HG03342 (cell line): ENCODE measurements around the gene BBS2.

Source experiments
- ATAC-seq: cut with Tn5 transposase; IDR thresholded peaks from one replicate; pipeline ENCODE4 v1.9.1; 2021; ENCODE audit warnings: mild to moderate bottlenecking, moderate library complexity; ENCODE audit not compliant: unreplicated experiment

BBS2 gene

DNA sequence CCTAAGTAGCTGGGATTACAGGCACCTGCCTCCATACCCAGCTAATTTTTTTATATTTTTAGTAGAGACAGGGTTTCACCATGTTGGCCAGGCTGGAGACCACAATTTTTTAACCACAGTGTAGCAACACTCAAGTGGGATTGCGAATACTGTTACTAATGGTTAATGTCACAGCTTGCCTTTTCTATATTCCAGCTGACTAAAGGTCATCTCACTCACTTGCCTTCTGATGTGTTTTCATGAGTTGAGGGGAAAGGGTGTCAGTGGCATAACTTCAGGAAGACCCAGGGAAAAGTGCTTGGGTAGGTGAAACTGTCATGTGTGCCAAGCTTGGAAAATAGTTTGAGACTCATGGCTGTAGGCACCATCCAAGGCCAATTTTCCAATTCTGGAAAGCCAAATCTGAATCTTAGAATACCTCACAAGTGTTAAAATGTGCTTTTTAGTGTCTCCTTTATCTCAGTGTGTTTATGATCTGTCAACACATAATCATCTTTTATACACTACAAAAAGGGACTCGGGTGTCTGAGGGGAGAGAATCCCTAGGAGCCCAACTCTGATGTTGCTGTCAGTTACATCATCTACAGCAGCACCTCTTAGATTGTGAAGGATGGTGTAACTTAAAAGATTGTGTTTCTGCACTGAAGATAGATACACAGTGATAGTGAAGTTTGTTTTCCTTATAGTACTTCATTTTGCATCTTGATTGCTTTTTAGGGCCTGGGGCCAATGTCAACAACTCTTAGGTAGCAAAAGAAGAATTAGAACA, 41.4 kb downstream of the BBS2 start:
- ATAC-seq: no peak

DNA sequence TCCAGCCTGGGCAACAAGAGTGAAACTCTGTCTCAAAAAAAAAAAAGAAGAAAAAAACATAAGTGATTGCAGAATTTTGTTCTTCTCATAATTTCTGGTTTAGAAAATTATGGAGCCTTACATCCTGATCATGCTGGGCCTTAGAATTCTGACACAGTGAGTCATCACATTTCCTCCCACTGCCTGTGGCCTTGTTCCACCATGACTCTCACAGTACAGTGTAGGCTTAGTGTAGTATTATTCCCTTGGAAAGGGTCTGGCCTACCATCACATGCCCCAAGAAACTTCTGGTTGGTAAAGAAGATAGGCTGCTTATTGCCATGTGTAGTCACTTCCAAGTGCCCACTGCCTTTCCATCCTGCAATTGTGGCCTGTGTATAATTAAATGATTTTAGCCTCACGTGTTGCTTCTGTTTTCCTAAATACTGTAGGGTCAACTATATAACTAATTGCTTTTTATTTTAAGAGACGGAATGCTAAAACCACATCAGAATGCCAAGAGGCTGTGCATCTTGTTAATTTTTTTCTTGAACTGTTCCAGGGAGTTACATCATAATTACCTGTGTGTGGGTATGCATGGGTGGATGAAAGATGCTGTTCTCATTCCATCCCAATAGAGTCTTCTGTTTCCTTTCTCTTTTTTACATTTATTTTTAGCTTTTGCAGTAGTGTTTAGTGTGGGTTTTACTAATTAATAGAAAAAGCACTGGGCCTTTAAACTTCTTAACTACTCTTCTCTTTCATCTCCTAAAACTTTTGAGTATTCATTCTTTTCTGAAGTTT, 42.5 kb downstream of the BBS2 start:
- ATAC-seq: no peak

DNA sequence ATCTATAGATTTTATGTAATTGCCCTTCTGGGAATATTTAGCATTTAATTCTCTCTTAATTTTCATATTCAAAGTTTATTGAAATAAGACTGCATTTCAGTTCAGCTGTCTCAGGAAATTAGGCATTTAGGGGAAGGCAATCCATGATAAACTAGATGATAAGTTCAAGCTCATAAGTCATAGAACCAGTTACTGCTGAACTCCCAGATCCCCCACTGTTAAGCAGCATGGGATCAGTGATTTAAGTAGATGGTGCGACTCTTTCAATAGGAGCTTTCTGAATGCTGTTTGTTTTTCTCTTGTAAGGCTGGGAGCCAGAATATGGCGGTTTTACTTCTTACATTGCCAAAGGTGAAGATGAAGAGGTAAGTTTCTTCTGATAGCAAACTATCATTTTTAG, 44.6 kb downstream of the BBS2 start:
- no peak for ATAC-seq

DNA sequence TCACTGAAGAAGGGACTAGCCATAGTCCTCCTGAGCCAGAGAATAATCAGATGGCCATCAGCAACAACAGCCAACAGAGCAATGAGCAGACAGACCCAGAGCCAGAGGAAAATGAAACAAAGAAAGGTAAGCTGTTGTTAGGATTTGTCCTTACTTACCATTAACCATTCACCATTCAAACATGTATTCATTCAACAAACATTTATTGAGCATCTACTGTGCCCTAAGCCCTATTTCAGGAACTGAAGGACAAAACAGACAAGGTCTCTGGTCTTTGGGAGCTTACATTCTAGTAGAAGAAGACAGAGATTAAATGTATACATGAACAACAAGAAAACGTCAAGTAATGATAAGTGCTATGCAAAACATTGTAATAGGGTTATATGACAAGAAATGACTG, 49.2 kb downstream of the BBS2 start:
- no peak for ATAC-seq

DNA sequence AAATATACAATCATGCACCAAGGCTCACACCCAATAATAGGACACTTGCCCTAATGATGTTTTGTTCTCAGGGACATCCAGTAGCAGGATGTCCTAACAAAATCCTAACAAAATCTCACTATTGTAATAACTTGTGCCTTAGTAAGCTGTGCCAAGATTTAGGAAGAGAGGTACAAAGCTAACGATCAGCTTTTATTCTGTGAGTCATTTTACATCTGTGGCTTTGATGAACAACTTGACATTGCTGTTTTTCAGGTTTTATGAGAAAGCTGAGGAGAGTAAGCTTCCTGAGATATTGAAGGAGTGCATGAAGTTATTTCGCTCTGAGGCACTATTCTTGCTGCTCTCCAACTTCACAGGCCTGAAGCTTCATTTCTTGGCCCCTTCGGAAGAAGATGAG, 49.6 kb downstream of the BBS2 start:
- no peak for ATAC-seq

DNA sequence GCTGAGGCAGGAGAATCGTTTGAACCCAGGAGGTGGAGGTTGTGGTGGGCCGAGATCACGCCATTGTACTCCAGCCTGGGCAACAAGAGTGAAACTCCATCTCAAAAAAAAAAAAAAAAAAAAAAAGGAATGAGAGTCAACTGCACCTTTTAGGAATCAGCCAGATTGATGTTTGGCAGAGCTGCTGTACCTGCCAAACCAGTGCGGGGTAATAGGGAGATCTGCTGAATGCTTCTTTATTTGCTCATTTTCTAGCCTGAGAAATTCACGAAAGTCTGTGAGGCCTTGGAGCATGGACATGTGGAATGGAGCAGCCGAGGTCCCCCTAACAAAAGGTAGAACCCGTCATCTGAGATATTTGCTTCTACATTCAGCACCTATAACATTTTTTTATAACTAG, 50.1 kb downstream of the BBS2 start:
- ATAC-seq: no peak

DNA sequence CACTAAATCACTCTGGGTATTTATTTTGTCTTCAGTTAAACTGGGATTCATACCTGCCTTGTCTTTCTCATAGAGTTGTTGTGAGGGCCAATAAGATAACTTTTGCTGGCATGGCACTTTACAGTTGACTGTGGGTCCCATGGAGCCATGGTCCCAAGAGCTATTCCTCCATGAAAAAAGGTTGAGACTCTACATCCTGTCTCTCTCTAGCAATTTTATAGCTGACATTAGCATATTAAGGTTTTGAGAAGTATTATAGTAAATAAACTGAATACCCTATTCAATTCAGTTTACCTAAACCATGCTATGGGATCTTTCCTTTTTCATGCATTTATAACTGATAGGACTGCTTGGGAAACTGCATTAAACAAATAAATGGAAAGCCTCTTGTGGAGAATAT, 51.0 kb downstream of the BBS2 start:
- no peak for ATAC-seq

DNA sequence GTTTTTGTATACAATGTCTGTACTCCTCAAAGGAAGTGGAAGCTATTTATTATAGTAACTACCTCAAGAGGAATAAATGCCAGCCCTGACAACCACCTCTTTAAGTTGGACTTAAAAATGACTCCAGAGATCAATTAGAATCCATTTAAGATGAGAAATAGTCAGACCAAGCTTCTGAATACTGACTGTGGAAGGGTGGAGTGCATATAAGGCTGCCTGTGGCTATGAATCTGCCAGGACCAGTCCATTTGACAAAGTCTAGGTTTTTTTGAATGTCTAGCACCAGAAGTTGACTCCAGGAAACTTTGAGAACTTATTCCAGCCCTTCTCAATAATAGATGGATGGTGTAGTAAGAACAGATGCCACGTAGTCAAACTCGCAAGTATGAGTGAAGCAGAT, 53.5 kb downstream of the BBS2 start:
- no peak for ATAC-seq

DNA sequence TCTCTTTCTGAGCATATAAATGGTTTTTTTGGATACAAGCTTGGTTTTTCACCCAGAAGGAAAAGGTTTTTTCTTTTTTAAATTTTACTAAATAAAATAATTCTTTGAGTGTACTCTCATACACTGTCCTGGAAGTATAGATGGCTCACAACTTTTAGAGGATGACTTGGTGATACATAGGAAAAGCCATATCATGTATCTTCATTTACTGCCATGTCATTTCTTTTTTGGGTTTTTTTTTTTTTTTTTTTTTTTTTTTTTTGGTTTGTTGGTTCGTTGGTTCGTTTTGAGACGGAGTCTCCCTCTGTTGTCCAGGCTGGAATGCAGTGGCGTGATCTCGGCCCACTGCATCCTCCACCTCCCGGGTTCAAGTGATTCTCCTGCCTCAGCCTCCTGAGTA, 56.7 kb downstream of the BBS2 start:
- no peak for ATAC-seq

DNA sequence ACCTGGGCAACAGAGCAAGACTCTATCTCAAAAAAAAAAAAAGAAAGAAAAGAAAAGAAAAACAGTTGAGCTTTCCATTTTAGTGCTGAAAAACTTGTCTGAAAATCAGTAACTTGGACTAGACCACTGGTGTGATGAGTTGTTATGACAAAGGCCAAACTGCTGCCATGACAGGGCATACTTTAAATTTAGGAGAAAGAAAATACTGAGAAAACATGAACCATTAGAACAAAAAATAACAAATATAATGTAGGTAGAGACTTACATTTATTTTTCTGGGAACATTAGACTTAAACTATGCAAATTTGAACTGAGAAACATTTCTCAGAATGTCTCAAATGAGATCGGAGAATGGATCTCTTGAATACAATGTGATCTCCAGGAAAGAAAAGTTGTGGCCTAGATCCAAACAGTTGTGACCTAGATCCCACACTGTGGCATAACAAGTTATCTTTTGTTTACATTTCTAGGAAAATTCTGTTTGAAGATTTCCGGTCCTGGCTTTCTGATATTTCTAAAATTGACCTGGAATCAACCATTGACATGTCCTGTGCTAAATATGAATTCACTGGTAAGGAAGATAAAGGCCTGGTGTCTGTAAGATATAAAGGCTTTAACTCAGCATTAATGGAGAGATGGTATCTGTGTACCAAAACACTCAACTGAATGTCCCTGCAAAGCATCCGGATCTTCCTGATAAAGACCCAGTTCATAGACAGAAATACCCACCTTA, 57.6 kb downstream of the BBS2 start:
- ATAC-seq: no peak

DNA sequence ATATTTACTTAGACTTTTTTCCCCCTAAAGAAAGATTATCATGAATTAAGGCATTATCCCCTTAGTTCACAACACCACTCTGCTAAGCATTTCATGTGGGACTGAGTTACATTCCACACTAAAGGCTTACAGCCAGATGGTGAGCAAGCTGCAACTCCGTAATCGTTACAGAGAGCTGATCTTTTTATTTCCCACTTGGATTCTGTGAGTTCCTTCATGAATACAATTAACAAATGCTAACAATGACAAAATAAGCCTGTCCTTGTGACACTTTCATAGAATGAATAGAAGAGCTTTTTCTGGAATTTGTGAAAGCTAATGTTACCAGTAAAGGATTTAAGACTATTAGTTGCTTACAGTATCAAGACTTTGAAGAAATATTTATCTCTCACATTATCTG, 59.7 kb downstream of the BBS2 start:
- no peak for ATAC-seq

DNA sequence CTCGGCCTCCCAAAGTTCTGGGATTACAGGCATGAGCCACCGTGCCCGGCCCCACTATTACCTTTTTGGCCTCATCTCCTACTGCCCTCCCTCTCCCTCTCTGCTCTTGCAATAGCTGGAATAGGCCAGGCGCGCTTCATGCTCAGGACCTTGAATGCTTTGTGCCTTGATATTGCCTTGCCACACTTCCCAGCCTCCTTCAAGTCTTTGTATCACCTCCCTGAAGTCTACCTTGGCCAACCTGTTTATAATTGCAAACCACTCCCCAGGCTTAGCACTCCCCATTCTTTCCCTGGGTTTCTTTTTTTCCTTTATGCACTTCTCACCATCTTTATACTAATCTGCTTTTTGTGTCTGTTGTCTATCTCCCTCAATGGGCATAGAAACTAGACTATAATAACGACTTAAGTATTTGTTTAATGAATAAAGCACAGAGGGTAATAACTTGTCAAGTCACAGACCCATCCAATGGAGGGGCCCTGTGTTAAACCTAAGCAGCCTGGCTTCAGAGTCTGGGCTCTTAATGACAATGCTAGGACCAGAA, 61.8 kb downstream of the BBS2 start:
- ATAC-seq: no peak

DNA sequence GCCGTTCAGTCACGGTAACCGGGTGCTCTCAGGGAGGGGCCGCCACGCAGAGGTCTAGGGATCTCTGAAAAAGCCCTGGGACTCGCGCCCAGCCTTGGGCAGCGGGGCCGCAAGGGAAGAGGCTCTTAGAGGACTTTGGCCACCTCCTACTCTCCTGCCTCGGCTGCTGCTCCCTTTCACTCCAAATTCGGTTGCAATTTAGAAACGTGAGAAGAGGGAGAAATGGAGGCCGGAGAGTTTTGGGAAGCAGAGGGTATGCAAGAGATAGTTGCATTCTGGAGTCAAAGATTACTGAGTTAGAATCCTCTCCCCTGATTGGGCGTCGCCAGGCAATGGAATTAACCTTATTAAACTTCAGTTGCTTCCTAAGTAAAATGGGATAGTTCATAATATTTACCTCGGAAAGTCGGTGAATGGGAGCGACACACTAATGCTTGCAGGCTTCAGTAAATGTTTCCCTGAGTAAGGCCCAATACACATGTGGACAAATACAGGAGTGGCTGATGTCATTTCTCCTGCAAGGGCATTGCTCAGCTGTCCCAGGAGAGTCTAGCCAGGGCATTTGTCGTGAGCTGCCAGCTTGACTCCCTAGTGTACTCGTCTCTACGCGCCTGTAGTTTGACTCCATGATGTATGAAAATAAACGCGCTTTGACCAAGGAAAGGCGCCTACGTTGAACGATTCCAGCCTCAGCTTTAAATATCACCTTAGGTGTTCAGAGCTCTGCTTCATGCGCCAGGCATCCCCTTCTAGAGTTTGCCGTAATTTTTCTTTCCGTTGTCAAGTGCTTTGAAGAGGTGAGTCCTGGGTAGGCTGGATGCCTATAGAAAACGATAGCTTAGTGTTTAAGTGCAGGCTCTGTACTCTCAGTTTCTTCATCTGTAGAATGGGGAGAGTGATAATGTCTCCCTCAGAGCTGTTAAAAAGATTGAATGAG, 67.8 kb downstream of the BBS2 start:
- peak; percentile 35 for ATAC-seq

DNA sequence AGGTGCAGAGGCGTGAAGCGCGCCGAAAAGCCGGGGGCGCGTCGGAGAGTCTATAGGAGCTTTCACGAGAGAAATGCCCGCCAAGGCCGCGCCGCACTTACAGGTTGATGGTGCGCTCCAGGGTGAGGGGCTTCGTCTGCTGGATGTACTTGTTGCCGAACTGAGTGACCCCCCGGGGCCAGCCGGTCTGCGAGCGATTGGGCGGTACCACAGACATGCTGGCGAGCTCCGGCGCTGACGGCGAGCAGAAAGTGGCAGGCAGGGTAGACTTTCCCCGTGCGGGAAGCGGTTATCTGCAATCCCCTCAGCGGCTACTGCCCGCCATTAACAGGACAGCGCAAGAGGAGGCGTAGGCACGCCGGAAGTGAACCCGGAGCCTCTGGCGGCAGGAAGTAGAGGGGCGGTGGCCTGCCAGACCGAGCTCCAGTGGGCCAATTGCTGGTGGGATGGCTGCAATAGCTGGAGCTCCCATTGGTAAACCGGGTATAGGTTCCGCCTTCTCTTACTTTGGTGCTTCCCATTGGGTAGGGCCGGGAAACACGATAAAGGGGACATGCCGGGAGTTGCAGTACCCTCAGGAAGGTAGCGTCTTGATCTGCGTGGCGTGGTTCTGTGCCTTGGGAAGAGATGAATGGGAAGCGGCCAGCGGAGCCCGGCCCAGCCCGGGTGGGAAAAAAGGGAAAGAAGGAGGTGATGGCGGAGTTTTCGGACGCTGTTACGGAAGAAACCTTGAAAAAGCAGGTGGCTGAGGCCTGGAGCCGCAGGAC, 68.7 kb downstream of the BBS2 start, which contains the start of the genes NUDT21 and OGFOD1:
NUDT21 (minus strand) TSS at position 347 of the 767 bp plus-strand sequence; CDS start at position 217, 130 bp downstream.
OGFOD1 (plus strand) TSS at position 569 of the 767 bp plus-strand sequence; CDS start at position 628, 59 bp downstream.
- ATAC-seq: peak; percentile 97

DNA sequence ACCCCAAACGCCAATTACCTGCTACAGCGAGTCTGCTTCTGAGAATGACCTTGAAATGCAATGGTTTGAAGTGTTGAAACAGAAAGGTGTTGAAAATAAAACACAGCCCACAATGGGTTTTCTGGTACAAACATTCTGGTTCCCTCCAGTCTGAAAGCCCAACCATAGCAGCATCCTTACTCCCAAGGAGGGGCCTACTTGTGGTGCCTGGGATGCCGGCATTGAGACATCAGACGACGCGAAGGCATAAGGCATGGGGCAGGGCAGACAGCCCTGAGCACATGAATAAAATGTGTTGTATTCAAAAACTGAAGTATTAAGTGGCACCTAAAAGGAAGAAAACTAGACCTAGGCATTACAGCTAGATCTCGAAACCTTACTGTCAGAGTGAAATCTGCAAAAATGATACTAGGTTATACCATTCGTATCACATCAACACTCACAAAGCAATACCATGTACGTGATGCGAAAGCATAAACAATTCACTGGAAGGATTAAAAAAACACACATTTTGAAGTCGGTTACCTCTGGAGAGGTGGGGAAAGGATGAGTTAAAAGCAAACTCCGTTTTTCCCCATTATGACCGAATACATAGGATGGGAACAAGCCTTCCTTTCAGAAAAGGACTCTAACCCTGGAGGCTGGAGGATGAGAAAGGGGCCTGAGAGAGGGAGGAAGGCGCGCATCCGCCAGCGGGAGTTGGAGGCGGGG, 69.4 kb downstream of the BBS2 start:
- ATAC-seq: peak; percentile 29

DNA sequence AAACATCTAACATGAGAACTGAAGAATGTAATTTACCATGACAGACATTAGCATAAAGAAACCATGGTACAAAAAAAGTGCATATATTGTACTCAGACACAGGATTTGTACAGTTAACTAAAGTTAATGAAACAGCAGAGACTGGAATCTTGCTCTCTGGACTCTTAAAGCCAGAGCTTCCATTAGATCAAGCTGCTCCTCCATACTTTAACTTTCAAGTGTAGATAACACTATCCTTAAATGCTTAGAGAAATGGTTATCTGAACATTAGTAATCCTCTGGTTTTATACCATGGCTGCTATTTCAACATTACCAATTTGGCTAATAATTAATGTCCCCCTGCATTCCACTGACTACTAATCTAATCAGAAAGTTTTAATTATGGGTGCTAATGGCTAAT, 71.8 kb downstream of the BBS2 start:
- no peak for ATAC-seq

DNA sequence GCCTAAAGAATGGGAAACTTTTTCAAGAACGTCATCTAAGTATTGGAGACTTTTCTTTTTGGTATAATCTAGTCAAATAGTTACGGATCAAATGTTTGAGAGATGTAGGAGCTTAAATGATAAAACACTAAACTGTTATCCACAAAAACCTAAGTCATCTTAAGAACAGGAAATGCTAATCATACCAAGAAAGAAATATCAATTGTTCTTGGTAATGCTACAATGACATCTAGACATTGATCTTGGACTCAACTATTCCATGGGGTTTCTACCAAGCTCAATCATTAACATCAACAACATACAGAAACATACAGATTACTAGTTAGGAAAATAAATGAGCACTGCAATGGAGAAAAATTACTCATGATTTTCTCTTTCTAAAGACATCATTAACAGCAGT, 72.5 kb downstream of the BBS2 start:
- ATAC-seq: no peak

DNA sequence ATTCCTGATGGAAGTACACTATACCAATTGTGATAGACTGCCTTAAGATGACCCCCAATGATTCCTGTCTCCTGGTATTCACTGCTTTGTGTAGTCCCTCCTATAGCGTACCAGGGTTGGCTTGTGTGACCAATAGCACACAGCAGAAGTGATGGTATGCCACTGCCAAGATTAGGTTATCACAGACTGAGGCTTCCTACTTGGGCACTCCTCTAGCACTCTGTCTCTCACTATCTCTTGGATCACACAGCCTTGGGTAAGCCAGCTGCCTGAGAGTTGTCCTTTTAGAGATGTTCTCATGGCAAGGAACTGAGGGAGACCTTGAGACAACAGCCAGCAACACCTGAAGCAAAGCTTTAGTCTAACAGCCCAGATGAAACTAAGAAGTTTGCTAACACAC, 81.8 kb downstream of the BBS2 start:
- ATAC-seq: no peak

DNA sequence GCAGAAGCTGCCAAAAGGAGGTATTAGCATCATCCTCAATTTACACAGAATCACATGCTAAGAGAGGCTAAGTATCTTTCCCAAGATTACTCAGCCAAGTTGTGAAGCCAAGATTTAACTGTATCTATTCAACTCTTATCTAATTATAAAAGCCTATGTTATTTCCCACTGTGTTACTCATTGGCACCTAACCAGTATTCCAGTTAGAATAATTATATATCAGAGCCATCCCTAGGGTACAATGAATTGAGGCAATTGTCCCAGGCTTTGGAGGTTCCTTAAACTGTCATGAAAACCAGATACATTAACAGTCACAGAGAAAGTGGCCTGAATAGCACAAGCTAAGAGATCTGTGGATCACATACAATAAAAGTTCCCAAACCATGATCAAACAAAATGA, 83.6 kb downstream of the BBS2 start:
- no peak for ATAC-seq
